Rectal smooth muscle tissue (tissue), 1 donor: ENCODE data around the gene HAP1.
A peak's percentile ranks its signal among the peaks of the same experiment; 100 is the strongest.
"Not testable (repeated sequence)": the region's sequence is repeated elsewhere in the genome, so short reads cannot be mapped to it uniquely, and the experiment has no call there.

ENCODE experiments used
- H3K27ac ChIP-seq: one replicate; pipeline ENCODE4 v1.7.0; 2013; ENCODE audit warnings: low read depth, low read length, inconsistent platforms
- H3K27me3 ChIP-seq: one replicate; pipeline ENCODE4 v1.7.0; 2013; ENCODE audit warnings: low read length; ENCODE audit not compliant: control insufficient read depth, insufficient read depth
- H3K36me3 ChIP-seq: one replicate; pipeline ENCODE4 v1.7.0; 2013; ENCODE audit warnings: low read length; ENCODE audit not compliant: control insufficient read depth, insufficient read depth
- H3K4me1 ChIP-seq: one replicate; pipeline ENCODE4 v1.7.0; 2013; ENCODE audit warnings: low read length; ENCODE audit not compliant: control insufficient read depth, insufficient read depth
- H3K4me3 ChIP-seq: one replicate; pipeline ENCODE4 v1.7.0; 2013; ENCODE audit warnings: low read length
- H3K9ac ChIP-seq: one replicate; pipeline ENCODE4 v1.7.0; 2013; ENCODE audit warnings: low read length

HAP1 gene

GRCh38 chr17:41679740-41680425 is 54.6 kb downstream of the HAP1 start:
- Histone ChIP-seq H3K4me3 (no peak overlapping the region), H3K27me3 (no peaks in the 10 kb centered on the region), H3K36me3 (no peaks in the 10 kb centered on the region), H3K9ac (no peak overlapping the region), H3K27ac (no peak overlapping the region), H3K4me1 (no peaks in the 10 kb centered on the region)

- H3K4me1 ChIP-seq = no peaks in the 10 kb centered on the region
- no peak overlapping the region for H3K27ac ChIP-seq
- no peak overlapping the region for H3K9ac ChIP-seq
- no peaks in the 10 kb centered on the region for H3K27me3 ChIP-seq
- H3K4me3 ChIP-seq = peak overlapping the region; percentile 47
- no peaks in the 10 kb centered on the region for H3K36me3 ChIP-seq
Observed at GRCh38 chr17:41678907-41679739, 55.3 kb downstream of the HAP1 start.

GRCh38 chr17:41678411-41678906 is 56.0 kb downstream of the HAP1 start:
- no peak overlapping the region for H3K27ac ChIP-seq
- H3K27me3 ChIP-seq = no peaks in the 10 kb centered on the region
- H3K36me3 ChIP-seq = no peaks in the 10 kb centered on the region
- H3K4me3 ChIP-seq = peak overlapping the region; percentile 47
- H3K9ac ChIP-seq = no peak overlapping the region
- H3K4me1 ChIP-seq = no peaks in the 10 kb centered on the region

GRCh38 chr17:41676058-41676419 is 58.4 kb downstream of the HAP1 start:
- Histone ChIP-seq H3K27ac (no peak overlapping the region), H3K36me3 (no peaks in the 10 kb centered on the region), H3K4me3 (no peak overlapping the region), H3K27me3 (no peaks in the 10 kb centered on the region), H3K4me1 (no peaks in the 10 kb centered on the region), H3K9ac (no peak overlapping the region)

GRCh38 chr17:41675157-41676057 is 59.0 kb downstream of the HAP1 start:
- H3K4me3 ChIP-seq, H3K9ac ChIP-seq, H3K4me1 ChIP-seq, H3K27me3 ChIP-seq, H3K27ac ChIP-seq, H3K36me3 ChIP-seq: not testable (repeated sequence)
